ENCODE measurements around the gene MTREX.

The MTREX gene

DNA sequence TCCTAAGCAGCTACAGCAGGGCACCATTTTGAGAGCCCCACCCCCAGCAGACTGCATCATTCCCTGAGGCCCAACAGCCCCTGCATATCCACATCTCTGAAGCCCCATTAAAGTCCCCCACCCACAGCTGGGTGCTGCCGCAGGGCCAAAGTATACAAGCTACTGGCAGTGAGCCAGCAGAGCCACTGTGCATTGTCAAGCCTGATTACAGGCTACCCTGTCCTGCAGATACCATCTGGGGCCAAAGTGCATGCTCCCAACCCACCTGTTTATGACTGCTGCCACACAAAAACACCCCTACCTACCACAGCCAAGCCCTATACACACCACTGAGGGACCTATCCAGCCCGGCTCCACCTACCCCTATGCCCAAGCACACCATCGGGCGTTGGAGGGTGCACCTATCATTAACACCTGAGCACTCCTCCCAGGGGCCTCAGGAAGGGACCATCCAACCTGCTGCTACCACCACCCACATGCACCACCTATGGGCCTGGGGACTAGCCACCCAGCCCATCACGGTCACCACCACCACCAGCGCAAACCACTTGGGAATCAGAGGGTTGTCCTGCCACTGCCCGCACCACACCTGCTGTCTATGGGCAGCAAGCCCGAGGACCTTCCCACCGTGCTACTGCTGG is 121.9 kb downstream of the MTREX start:
- TF ChIP-seq FOXP2 (optimal IDR thresholded peaks at IDR 0.05; ENCODE audit: borderline replicate concordance, extremely low read depth, extremely low read length, insufficient read depth) (no peak), POLR2AphosphoS5 (IDR thresholded peaks at IDR 0.05; ENCODE audit: low read depth, low read length) (no peak), TAF1 (IDR thresholded peaks at IDR 0.05; ENCODE audit: borderline replicate concordance, insufficient read depth, low read length) (no peak), REST (IDR thresholded peaks at IDR 0.05; ENCODE audit: insufficient read depth in 1 of 2, low read depth in 2 of 2, low read length in 2 of 2) (no peak), SIN3A (IDR thresholded peaks at IDR 0.05; ENCODE audit: borderline replicate concordance, insufficient read depth, low read length) (no peak)

- TF ChIP-seq TAF1 (IDR thresholded peaks at IDR 0.05; ENCODE audit: borderline replicate concordance, insufficient read depth, low read length) (no peak), FOXP2 (optimal IDR thresholded peaks at IDR 0.05; ENCODE audit: borderline replicate concordance, extremely low read depth, extremely low read length, insufficient read depth) (no peak), POLR2AphosphoS5 (IDR thresholded peaks at IDR 0.05; ENCODE audit: low read depth, low read length) (no peak), SIN3A (IDR thresholded peaks at IDR 0.05; ENCODE audit: borderline replicate concordance, insufficient read depth, low read length) (no peak), REST (IDR thresholded peaks at IDR 0.05; ENCODE audit: insufficient read depth in 1 of 2, low read depth in 2 of 2, low read length in 2 of 2) (no peak)
These were observed 124.8 kb downstream of the MTREX start for GRCh38 chr5:55432549-55432948.

DNA sequence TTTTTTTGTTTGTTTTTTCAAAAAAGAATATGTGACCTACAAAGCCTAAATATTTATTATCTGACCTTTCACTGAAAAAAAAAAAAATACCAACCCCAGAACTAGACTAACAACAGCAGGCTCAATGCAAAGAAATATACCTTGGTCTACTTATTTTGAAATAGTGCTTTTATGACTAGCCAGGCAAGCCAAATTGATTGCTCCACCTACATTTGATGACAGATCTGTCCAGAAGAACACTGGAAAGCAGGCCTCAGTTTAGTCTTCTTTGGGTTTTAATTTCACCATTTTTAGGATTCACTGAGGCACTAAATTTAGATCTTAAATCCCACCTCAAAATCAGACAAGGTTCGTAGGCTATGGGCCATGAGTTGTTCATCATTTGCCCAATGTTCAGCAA is 129.7 kb downstream of the MTREX start:
- no peak for TF ChIP-seq SIN3A (IDR thresholded peaks at IDR 0.05; ENCODE audit: borderline replicate concordance, insufficient read depth, low read length)
- TF ChIP-seq REST (IDR thresholded peaks at IDR 0.05; ENCODE audit: insufficient read depth in 1 of 2, low read depth in 2 of 2, low read length in 2 of 2), result no peak
- TF ChIP-seq POLR2AphosphoS5 (IDR thresholded peaks at IDR 0.05; ENCODE audit: low read depth, low read length), result no peak
- no peak for TF ChIP-seq FOXP2 (optimal IDR thresholded peaks at IDR 0.05; ENCODE audit: borderline replicate concordance, extremely low read depth, extremely low read length, insufficient read depth)
- no peak for TF ChIP-seq TAF1 (IDR thresholded peaks at IDR 0.05; ENCODE audit: borderline replicate concordance, insufficient read depth, low read length)

DNA sequence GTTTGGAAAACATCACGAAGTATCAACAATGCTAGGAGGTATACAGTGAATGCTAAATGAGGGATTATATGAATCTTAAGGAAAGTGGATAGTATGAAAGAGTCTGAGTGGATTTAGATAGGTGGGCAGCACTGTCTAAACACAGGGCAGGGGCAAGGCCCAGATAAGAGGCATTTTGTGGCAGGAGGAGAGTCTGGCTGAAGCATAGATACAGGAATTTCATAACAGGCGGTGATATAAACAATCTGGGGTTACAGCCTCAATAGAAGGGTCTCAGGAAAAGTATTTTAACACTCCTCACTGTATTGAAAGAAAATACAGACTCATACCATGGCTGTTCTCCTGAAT is 130.0 kb downstream of the MTREX start:
- TF ChIP-seq POLR2AphosphoS5 (IDR thresholded peaks at IDR 0.05; ENCODE audit: low read depth, low read length), result no peak
- TF ChIP-seq REST (IDR thresholded peaks at IDR 0.05; ENCODE audit: insufficient read depth in 1 of 2, low read depth in 2 of 2, low read length in 2 of 2), result no peak
- TF ChIP-seq SIN3A (IDR thresholded peaks at IDR 0.05; ENCODE audit: borderline replicate concordance, insufficient read depth, low read length), result no peak
- no peak for TF ChIP-seq TAF1 (IDR thresholded peaks at IDR 0.05; ENCODE audit: borderline replicate concordance, insufficient read depth, low read length)
- TF ChIP-seq FOXP2 (optimal IDR thresholded peaks at IDR 0.05; ENCODE audit: borderline replicate concordance, extremely low read depth, extremely low read length, insufficient read depth), result no peak
